Neural crest cell (in vitro differentiated cells): ENCODE results near the gene CPLX1. TPM values are rescaled to one million over a fixed set of nuclear protein-coding genes. Genes with fewer than 3 reads are reported as not detected.
"Not testable (repeated sequence)": the region's sequence is repeated elsewhere in the genome, so short reads cannot be mapped to it uniquely, and the experiment has no call there.

Experiments used
- DNase-seq: peaks from one replicate; pipeline ENCODE4 v3.0.0; 2021; ENCODE audit warnings: low read depth, mixed read lengths, low spot score
- H3K27ac Mint-ChIP-seq: one replicate; pipeline ENCODE4 v1.8.0; 2021; ENCODE audit warnings: mild to moderate bottlenecking, mixed read lengths; ENCODE audit not compliant: unreplicated experiment
- H3K27me3 Mint-ChIP-seq: 2 replicates; pipeline ENCODE4 v1.8.0; 2021; ENCODE audit warnings: low read depth, mild to moderate bottlenecking, mixed read lengths
- H3K36me3 Mint-ChIP-seq: 2 replicates; pipeline ENCODE4 v1.8.0; 2021; ENCODE audit warnings: low read depth, mild to moderate bottlenecking, mixed read lengths
- H3K4me1 Mint-ChIP-seq: 2 replicates; pipeline ENCODE4 v1.8.0; 2021; ENCODE audit warnings: mixed read lengths
- H3K4me3 Mint-ChIP-seq: one replicate; pipeline ENCODE4 v1.8.0; 2021; ENCODE audit warnings: mild to moderate bottlenecking, mixed read lengths
- H3K9me3 Mint-ChIP-seq: 2 replicates; pipeline ENCODE4 v1.8.0; 2021; ENCODE audit warnings: mixed read lengths
- CTCF ChIP-seq: fragments of 200-600 bp; sonication (generic); conservative IDR thresholded peaks from 2 replicates; pipeline ENCODE4 v1.5.0; 2021; ENCODE audit warnings: antibody characterized with exemption, mild to moderate bottlenecking
- total RNA-seq: library from RNA; stranded (reverse); gene quantifications from 2 replicates; pipeline ENCODE4 v1.2.1, GENCODE V29; 2021

Gene CPLX1
- total RNA-seq, 1 donor from 2014 or later, result 2.0 TPM

DNA sequence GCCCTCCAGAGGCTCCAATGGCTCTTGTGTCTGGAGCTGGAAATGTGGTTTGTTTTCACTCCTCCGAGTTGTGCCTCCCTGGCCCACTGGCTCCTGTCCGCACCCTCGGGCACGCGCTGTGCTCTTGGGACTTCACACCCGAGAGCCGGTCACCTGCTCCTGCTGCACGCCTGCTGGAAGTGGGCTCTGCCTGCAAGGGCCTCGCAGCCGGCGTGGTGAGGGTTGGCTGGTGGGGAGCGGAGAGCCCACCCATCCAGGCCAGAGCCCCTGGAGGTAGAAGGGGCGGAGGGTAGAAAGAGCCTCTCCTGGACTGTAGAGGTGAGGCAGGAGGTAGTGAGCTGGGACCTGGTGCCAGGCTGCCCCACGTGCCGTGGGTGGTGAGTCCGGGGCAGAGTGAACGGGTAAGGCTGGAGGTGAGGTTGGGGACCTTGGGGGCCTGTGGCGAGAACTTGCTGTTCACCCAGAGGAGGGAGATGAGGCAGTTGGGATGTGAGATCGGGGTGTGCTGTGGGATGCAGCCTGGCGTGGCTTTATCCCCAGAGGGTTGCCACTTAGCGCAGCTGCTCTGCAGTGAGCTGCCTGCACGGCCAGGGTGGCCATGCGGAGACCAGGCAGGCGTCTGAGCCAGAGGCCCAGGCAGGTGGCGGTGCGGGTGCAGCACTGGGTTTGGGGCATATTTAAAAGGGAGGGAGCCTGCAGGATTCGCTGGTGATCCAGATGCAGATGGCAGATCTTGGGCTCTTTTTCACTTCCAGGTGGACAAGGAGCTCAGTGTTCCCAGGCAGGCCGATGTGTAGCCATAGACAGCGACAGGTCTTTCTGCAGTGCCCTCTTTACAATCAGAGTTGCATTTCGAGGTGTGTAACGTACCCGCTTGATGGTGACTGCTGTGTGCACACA is 71.5 kb downstream of the CPLX1 start:
- no peak for DNase-seq
- Mint-ChIP-seq H3K27ac (peak overlapping the region; percentile 62), H3K27me3 (no peaks in the 10 kb centered on the region), H3K4me1 (no peaks in the 10 kb centered on the region), H3K4me3 (peak overlapping the region; percentile 64), H3K9me3 (no peaks in the 10 kb centered on the region), H3K36me3 (peaks cover 30% of the 10 kb centered on the region)
- TF ChIP-seq CTCF, result no peak

DNA sequence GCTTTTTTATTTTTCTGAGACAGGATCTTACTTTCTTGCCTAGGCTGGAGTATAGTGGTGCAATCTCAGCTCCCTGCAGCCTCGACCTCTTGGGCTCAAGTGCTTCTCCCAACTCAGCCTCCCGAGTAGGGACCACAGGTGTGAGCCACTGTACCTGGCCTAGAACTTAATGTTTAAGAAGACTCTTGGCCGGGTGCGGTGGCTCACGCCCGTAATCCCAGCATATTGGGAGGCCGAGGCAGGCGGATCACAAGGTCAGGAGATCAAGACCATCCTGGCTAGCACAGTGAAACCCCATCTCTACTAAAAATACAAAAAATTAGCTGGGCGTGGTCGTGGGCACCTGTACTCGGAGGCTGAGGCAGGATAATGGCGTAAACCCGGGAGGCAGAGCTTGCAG is 72.7 kb downstream of the CPLX1 start:
- DNase-seq, H3K27me3 Mint-ChIP-seq, H3K4me3 Mint-ChIP-seq, H3K4me1 Mint-ChIP-seq, H3K9me3 Mint-ChIP-seq, H3K27ac Mint-ChIP-seq: not testable (repeated sequence)
- peaks cover 36% of the 10 kb centered on the region for H3K36me3 Mint-ChIP-seq

DNA sequence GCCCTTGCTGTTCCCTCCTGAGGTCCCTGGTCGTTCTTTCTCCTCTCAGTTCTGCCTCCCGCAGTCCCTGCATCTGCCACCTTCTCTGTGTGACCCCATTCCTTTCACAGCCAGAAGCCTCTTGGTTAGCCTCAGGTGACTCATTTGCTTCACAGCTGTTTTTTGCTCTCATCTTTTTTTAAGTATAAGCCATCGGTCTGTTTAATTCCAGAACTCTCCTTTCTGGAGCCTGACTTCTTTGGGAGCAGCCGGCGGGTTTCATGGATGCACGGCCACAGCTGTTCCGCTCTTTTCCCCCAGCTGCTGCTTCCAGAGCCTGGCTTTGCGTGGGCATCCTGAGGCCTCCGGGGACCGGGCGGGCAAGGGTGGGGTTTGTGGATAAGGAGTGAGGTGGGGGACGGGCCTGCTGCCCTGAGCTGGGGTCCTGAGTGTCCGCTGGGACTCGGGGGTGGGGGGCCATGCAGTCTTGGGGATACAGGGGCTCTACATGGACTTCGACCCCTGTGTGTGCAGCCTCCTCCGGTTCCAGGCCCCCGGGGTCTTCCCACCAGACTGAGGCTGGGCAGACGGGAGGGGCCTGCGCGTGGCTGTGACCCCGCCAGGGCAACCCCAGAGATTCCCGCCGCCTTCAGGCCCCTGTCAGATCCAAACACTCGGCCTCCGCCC is 73.6 kb downstream of the CPLX1 start:
- no peak overlapping the region for H3K4me3 Mint-ChIP-seq
- H3K4me1 Mint-ChIP-seq, result no peaks in the 10 kb centered on the region
- H3K27ac Mint-ChIP-seq, result no peak overlapping the region
- H3K27me3 Mint-ChIP-seq, result no peaks in the 10 kb centered on the region
- H3K9me3 Mint-ChIP-seq, result no peaks in the 10 kb centered on the region
- no peak for DNase-seq
- H3K36me3 Mint-ChIP-seq, result peaks cover 37% of the 10 kb centered on the region
- TF ChIP-seq CTCF, result no peak

- Mint-ChIP-seq H3K27me3 (no peaks in the 10 kb centered on the region), H3K36me3 (peaks cover 30% of the 10 kb centered on the region), H3K4me3 (no peak overlapping the region), H3K27ac (peak overlapping the region; percentile 43), H3K4me1 (no peaks in the 10 kb centered on the region), H3K9me3 (no peaks in the 10 kb centered on the region)
- no peak for DNase-seq
- TF ChIP-seq CTCF, result no peak
Observed at GRCh38 chr4:751676-752075, 74.3 kb downstream of the CPLX1 start.

GRCh38 chr4:749698-750666 is 75.9 kb downstream of the CPLX1 start:
- peak overlapping the region; percentile 49 for H3K4me3 Mint-ChIP-seq
- H3K27ac Mint-ChIP-seq, result no peak overlapping the region
- no peak for DNase-seq
- no peaks in the 10 kb centered on the region for H3K9me3 Mint-ChIP-seq
- peaks cover 28% of the 10 kb centered on the region for H3K36me3 Mint-ChIP-seq
- TF ChIP-seq CTCF, result no peak
- H3K4me1 Mint-ChIP-seq, result no peaks in the 10 kb centered on the region
- H3K27me3 Mint-ChIP-seq, result no peaks in the 10 kb centered on the region
